A549 (cell line): ENCODE results near the gene SPRTN. TPM values are rescaled to one million over a fixed set of nuclear protein-coding genes. Genes with fewer than 3 reads are reported as not detected.
"Not testable (repeated sequence)": the region's sequence is repeated elsewhere in the genome, so short reads cannot be mapped to it uniquely, and the experiment has no call there.

Source experiments
- ATAC-seq, 2 experiments: fragments of 200-7000 bp in 1 of 2; fragments of >200 bp in 1 of 2; cut with Nextera tagmentation in 1 of 2; cut with Tn5 transposase in 1 of 2; 3 replicates each; pipeline versions ENCODE4 v1.8.0 to v1.9.1; 2018 to 2020; ENCODE audit warnings: mild to moderate bottlenecking in 1 of 2, moderate library complexity in 1 of 2
- CTCF ChIA-PET: fragments of 300-600 bp; sonication (Branson Sonifier 250); formaldehyde crosslinking; extraction: SDS; loops from one replicate; lab custom pipeline; 2021; ENCODE audit warnings: antibody characterized with exemption, inconsistent platforms; lab: Yijun Ruan, JAX
- POLR2A ChIA-PET: fragments of 350-600 bp; formaldehyde crosslinking; extraction: SDS; loops from one replicate; lab custom pipeline; 2021; ENCODE audit warnings: antibody characterized with exemption, inconsistent platforms; lab: Yijun Ruan, JAX
- DNase-seq, 2 experiments: peaks; one replicate each; pipeline versions ENCODE4 v3.0.0 to v3.0.0-alpha.2; 2011 to 2016; ENCODE audit warnings: low read depth in 1 of 2, low spot score in 1 of 2
- FAIRE-seq: peaks from 2 replicates; lab custom pipeline; 2011; peaks lifted over from hg19 to GRCh38; lab: Jason Lieb, UNC
- H3K27ac ChIP-seq, 2 experiments: fragments of >200 bp; sonication (Bioruptor Twin); formaldehyde crosslinking; 3 replicates each; pipeline ENCODE4 v1.5.1; 2016 to 2017
- H3K4me1 ChIP-seq: fragments of >200 bp; sonication (Bioruptor Twin); formaldehyde crosslinking; 3 replicates; pipeline ENCODE4 v1.6.1; 2016
- H3K4me2 ChIP-seq: fragments of >200 bp; sonication (Bioruptor Twin); formaldehyde crosslinking; 3 replicates; pipeline ENCODE4 v1.6.1; 2016
- H3K4me3 ChIP-seq: fragments of >200 bp; sonication (Bioruptor Twin); formaldehyde crosslinking; 3 replicates; pipeline ENCODE4 v1.5.1; 2016
- H3K9me3 ChIP-seq: fragments of >200 bp; sonication (Bioruptor Twin); formaldehyde crosslinking; 3 replicates; pipeline ENCODE4 v1.6.1; 2016
- CHD4 ChIP-seq: fragments of 200-600 bp; sonication (generic); IDR thresholded peaks from 2 replicates; pipeline ENCODE4 v1.6.1; 2016; ENCODE audit warnings: antibody characterized with exemption, mild to moderate bottlenecking, borderline replicate concordance
- EP300 ChIP-seq, 2 experiments: fragments of >200 bp; sonication (Bioruptor Twin); formaldehyde crosslinking; IDR thresholded peaks; 2 replicates in 1 of 2; 3 replicates in 1 of 2; pipeline ENCODE4 v1.6.1; 2016 to 2017
- HDAC2 ChIP-seq: fragments of 200-600 bp; sonication (generic); IDR thresholded peaks from 2 replicates; pipeline ENCODE4 v1.6.1; 2016
- HOXA7 ChIP-seq: fragments of 250-450 bp; sonication (Bioruptor Pico); IDR thresholded peaks from 2 replicates; pipeline ENCODE4 v1.5.0; 2020; ENCODE audit warnings: mild to moderate bottlenecking, moderate library complexity
- KDM1A ChIP-seq: fragments of 200-600 bp; sonication (generic); IDR thresholded peaks from 2 replicates; pipeline ENCODE4 v1.6.1; 2016; ENCODE audit warnings: low read depth, mild to moderate bottlenecking
- KDM5A ChIP-seq: fragments of 200-600 bp; sonication (generic); IDR thresholded peaks from 2 replicates; pipeline ENCODE4 v1.6.1; 2016; ENCODE audit warnings: antibody characterized with exemption, mild to moderate bottlenecking
- MYC ChIP-seq: IDR thresholded peaks from 2 replicates; pipeline ENCODE4 v1.6.1; 2012; ENCODE audit warnings: mild to moderate bottlenecking, inconsistent platforms, low read length, improper control_type of control experiment, borderline replicate concordance
- NR3C1 ChIP-seq: fragments of >200 bp; sonication (Bioruptor Twin); formaldehyde crosslinking; IDR thresholded peaks from 3 replicates; pipeline ENCODE4 v1.6.1; 2017
- PHF8 ChIP-seq: fragments of 200-600 bp; sonication (generic); IDR thresholded peaks from 2 replicates; pipeline ENCODE4 v1.6.1; 2016; ENCODE audit warnings: low read depth, mild to moderate bottlenecking, antibody characterized with exemption, moderate library complexity, borderline replicate concordance
- RARB ChIP-seq: fragments of 250-450 bp; sonication (Bioruptor Pico); IDR thresholded peaks from 2 replicates; pipeline ENCODE4 v1.8.0; 2021; ENCODE audit warnings: mild to moderate bottlenecking, moderate library complexity
- RFX5 ChIP-seq: fragments of 450-650 bp; IDR thresholded peaks from 2 replicates; pipeline ENCODE4 v1.7.1; 2014; ENCODE audit warnings: antibody characterized with exemption, mild to moderate bottlenecking, moderate library complexity
- TFCP2L1 ChIP-seq: fragments of 250-450 bp; sonication (Bioruptor Pico); IDR thresholded peaks from 2 replicates; pipeline ENCODE4 v1.5.0; 2021; ENCODE audit warnings: mild to moderate bottlenecking
- TP53 ChIP-seq: fragments of 250-450 bp; sonication (Bioruptor Pico); IDR thresholded peaks from 2 replicates; pipeline ENCODE4 v1.5.0; 2021; ENCODE audit warnings: mild to moderate bottlenecking, moderate library complexity
- ZFP36 ChIP-seq: fragments of 450-650 bp; IDR thresholded peaks from 2 replicates; pipeline ENCODE4 v1.6.1; 2014; ENCODE audit warnings: borderline replicate concordance; ENCODE audit not compliant: partially characterized antibody
- WGBS: methylation state at CpG from one replicate; pipeline ENCODE4 v1.1.6; 2017; ENCODE audit errors: missing lambda C conversion rate; 5-methylcytosine and 5-hydroxymethylcytosine counted together
- polyA plus RNA-seq, 4 experiments: library from polyadenylated mRNA; depleted of rRNA in 3 of 4; stranded (reverse); fragments of >200 nt; fragmentation: RNase III in 1 of 4; extraction: RNeasy Plus Mini Kit Qiagen cat#74134 plus additional on column Dnase treatment in 1 of 4; gene quantifications; 2 replicates in 3 of 4; 3 replicates in 1 of 4; pipeline ENCODE4 v1.2.3, GENCODE V29; 2011 to 2017
- TF ChIP-seq, protein P1 (sequence below): fragments of 200-600 bp; sonication (generic); IDR thresholded peaks from 2 replicates; pipeline ENCODE4 v1.6.1; 2016; ENCODE audit warnings: antibody characterized with exemption, mild to moderate bottlenecking, moderate library complexity
- TF ChIP-seq, protein P2 (sequence below): fragments of >200 bp; sonication (Bioruptor Twin); formaldehyde crosslinking; IDR thresholded peaks from 2 replicates; pipeline ENCODE4 v1.6.1; 2016

The SPRTN gene
- polyA plus RNA-seq, 2 of the 4 experiments (the other 2 are of a cell fraction), result 14.0 to 21.0 TPM

DNA sequence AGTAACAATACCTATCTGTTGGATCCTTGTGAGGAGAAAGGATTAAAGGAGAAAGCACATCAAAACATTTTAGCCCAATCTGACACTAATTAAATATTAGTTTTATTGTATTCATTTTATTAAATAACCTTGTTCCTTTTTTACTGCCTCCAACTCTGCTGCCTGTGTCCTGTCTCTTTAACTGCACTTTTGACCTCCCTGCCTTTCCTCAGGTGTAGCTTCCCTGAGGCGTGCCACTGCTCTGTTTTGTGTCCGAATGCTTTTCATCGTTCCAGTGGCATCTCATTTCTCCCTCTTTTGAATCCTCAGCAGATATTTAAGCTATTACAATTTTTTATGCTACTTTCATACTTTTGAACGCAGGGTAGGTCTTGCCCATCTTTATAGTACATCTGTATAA lies 10.3 kb downstream of the SPRTN start (continued):
- TF ChIP-seq, protein P1, sequence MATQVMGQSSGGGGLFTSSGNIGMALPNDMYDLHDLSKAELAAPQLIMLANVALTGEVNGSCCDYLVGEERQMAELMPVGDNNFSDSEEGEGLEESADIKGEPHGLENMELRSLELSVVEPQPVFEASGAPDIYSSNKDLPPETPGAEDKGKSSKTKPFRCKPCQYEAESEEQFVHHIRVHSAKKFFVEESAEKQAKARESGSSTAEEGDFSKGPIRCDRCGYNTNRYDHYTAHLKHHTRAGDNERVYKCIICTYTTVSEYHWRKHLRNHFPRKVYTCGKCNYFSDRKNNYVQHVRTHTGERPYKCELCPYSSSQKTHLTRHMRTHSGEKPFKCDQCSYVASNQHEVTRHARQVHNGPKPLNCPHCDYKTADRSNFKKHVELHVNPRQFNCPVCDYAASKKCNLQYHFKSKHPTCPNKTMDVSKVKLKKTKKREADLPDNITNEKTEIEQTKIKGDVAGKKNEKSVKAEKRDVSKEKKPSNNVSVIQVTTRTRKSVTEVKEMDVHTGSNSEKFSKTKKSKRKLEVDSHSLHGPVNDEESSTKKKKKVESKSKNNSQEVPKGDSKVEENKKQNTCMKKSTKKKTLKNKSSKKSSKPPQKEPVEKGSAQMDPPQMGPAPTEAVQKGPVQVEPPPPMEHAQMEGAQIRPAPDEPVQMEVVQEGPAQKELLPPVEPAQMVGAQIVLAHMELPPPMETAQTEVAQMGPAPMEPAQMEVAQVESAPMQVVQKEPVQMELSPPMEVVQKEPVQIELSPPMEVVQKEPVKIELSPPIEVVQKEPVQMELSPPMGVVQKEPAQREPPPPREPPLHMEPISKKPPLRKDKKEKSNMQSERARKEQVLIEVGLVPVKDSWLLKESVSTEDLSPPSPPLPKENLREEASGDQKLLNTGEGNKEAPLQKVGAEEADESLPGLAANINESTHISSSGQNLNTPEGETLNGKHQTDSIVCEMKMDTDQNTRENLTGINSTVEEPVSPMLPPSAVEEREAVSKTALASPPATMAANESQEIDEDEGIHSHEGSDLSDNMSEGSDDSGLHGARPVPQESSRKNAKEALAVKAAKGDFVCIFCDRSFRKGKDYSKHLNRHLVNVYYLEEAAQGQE, result no peak; the same call in 1 of the 2 replicates
- TF ChIP-seq KDM1A (no peak), EP300 (IDR thresholded peaks at IDR 0.05) (no peak), CHD4 (no peak), RARB (CRISPR knock-in tag) (no peak), NR3C1 (no peak), RFX5 (no peak), HOXA7 (CRISPR knock-in tag) (no peak), ZFP36 (no peak), TFCP2L1 (CRISPR knock-in tag) (no peak)

DNA sequence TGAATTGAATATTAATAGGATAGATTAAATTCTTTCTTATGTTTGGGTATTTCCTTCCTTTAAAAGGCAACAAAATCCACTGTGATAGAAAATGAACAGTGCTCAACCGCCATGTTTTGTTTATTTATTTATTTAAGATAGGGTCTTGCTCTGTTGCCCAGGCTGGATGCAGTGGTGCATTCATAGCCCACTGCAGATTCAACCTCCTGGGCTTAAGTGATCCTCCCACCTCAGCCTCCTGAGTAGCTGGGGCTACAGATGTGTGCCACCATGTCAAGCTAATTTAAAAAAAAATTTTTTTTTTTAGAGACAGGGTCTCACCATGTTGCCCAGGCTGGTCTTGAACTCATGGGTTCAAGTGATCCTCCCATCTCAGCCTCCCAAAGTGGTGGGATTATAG lies 10.8 kb downstream of the SPRTN start:
- H3K4me3 ChIP-seq, H3K27ac ChIP-seq, H3K4me2 ChIP-seq, DNase-seq, H3K4me1 ChIP-seq, FAIRE-seq, ATAC-seq, H3K9me3 ChIP-seq: not testable (repeated sequence)
- POLR2A ChIA-PET, result interaction anchor here (1.1 kb wide), 1 partner anchor 11 kb away, joined by 5 read pairs; the partner anchor contains the start of genes EXOC8 and SPRTN
- 87% methylated on average over 1 of the region's 1 CpG for WGBS
- CTCF ChIA-PET, result interaction anchor here (0.6 to 4.9 kb wide), 7 partner anchors 9 to 370 kb away, joined by 3 to 19 read pairs (median 3); partner anchors contain the start of genes ARV1 and TTC13

DNA sequence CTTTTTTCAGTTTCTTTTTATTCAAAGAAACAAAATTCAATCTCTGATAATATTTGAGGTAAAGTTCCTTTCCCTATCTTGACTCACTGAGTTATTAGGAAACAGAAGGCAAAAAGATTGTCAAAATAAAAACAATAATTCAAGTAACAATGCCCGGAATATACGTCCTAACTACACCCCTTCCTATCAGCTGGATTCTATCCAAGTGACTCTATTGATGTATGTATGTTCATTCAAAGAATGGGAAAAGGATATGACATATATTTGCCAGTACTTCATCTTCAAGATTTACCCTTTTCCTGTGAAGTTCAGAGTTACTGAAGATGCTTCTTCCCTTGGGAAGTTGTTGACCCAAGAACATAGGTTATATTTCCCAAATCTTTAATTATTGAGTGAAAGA lies 13.7 kb downstream of the SPRTN start:
- Histone ChIP-seq H3K4me3 (no peak overlapping the region), H3K9me3 (no peaks in the 10 kb centered on the region), H3K4me1 (peaks cover 13% of the 10 kb centered on the region), H3K27ac (no peak overlapping the region), H3K4me2 (no peak overlapping the region)
- CTCF ChIA-PET, result interaction anchor here (1.4 to 4.9 kb wide), 3 partner anchors 14 to 239 kb away, joined by 5 to 19 read pairs (median 5); partner anchors contain the start of genes EXOC8 and SPRTN
- FAIRE-seq, result no peak
- 91% methylated on average over 2 of the region's 2 CpGs for WGBS
- no peak for DNase-seq
- TF ChIP-seq, protein P2, sequence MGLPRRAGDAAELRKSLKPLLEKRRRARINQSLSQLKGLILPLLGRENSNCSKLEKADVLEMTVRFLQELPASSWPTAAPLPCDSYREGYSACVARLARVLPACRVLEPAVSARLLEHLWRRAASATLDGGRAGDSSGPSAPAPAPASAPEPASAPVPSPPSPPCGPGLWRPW, result no peak
- TF ChIP-seq TP53 (CRISPR knock-in tag) (no peak), KDM1A (no peak), MYC (no peak), RARB (CRISPR knock-in tag) (no peak)
- ATAC-seq, result no peak
- POLR2A ChIA-PET, result no interaction called here

DNA sequence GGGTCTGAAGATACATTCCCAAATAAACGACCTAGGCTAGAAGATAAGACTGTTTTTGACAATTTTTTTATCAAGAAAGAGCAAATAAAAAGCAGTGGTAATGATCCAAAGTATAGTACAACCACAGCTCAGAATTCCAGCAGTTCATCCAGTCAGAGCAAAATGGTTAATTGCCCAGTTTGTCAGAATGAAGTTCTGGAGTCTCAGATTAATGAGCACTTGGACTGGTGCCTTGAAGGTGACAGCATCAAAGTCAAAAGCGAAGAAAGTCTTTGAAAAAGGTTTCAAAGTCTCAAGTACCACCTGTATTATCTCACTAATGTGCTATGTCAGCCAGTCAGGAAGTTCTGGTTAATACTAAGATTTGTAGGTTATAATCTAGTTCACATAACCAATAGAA lies 15.0 kb downstream of the SPRTN start:
- H3K4me1 ChIP-seq, result peaks cover 20% of the 10 kb centered on the region
- H3K4me3 ChIP-seq, result no peak overlapping the region
- FAIRE-seq, result no peak
- ChIA-PET POLR2A (no interaction called here), CTCF (no interaction called here)
- no peak overlapping the region for H3K4me2 ChIP-seq
- H3K9me3 ChIP-seq, result no peaks in the 10 kb centered on the region
- 53% methylated on average over 2 of the region's 2 CpGs for WGBS
- TF ChIP-seq HDAC2 (no peak), KDM5A (no peak), PHF8 (no peak)
- no peak overlapping the region for H3K27ac ChIP-seq
- DNase-seq, result no peak
- ATAC-seq, result no peak
